Measurements from ENCODE around the gene VPS11.

VPS11 gene

DNA sequence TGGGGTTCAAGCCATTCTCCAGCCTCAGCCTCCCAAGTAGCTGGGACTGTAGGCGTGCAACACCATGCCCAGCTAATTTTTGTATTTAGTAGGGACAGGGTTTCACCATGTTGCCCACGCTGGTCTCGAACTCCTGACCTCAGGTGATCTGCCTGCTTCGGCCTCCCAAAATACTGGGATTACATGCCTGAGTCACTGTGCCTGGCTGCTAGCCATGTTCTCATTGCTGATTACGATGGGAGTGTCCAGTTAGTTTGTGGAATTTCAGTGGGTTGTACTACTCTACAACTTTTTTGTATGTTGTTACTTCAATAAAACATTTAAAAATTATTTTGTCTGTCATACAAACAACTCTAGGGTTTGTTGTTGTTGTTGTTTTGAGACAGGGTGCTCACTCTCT is 4.8 kb upstream of the VPS11 start:
- 0 out of 2 replicates have a peak, but pooled peaks cover 2% of the 10 kb centered on the region for H3K36me3 ChIP-seq (ENCODE audit: control insufficient read depth, low read length)
- H3K4me2 ChIP-seq (ENCODE audit: low read length) = no peak overlapping the region
- no peaks in the 10 kb centered on the region for H3K9me3 ChIP-seq (ENCODE audit: control insufficient read depth, insufficient read depth, low read length)
- no peaks in the 10 kb centered on the region for H4K20me1 ChIP-seq (ENCODE audit: control insufficient read depth, insufficient read depth, low read depth, low read length)
- H3K27me3 ChIP-seq (ENCODE audit: control insufficient read depth, low read length) = no peaks in the 10 kb centered on the region
- H3K27ac ChIP-seq (ENCODE audit: low read depth, low read length) = no peak overlapping the region
- TF ChIP-seq EZH2phosphoT487 (IDR thresholded peaks at IDR 0.05; ENCODE audit: borderline replicate concordance, low read length) = no peak
- TF ChIP-seq, protein P1, sequence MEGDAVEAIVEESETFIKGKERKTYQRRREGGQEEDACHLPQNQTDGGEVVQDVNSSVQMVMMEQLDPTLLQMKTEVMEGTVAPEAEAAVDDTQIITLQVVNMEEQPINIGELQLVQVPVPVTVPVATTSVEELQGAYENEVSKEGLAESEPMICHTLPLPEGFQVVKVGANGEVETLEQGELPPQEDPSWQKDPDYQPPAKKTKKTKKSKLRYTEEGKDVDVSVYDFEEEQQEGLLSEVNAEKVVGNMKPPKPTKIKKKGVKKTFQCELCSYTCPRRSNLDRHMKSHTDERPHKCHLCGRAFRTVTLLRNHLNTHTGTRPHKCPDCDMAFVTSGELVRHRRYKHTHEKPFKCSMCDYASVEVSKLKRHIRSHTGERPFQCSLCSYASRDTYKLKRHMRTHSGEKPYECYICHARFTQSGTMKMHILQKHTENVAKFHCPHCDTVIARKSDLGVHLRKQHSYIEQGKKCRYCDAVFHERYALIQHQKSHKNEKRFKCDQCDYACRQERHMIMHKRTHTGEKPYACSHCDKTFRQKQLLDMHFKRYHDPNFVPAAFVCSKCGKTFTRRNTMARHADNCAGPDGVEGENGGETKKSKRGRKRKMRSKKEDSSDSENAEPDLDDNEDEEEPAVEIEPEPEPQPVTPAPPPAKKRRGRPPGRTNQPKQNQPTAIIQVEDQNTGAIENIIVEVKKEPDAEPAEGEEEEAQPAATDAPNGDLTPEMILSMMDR (IDR thresholded peaks at IDR 0.05; ENCODE audit: low read depth, low read length, poor library complexity, severe bottlenecking) = no peak
- peaks cover 25% of the 10 kb centered on the region for H3K79me2 ChIP-seq (ENCODE audit: control insufficient read depth, low read length)
- no peak overlapping the region for H3K4me3 ChIP-seq (ENCODE audit: low read length)
- H3F3A ChIP-seq (ENCODE audit: control insufficient read depth, insufficient read depth) = peaks cover 7% of the 10 kb centered on the region; the same call in 1 of the 2 replicates
- peaks cover 22% of the 10 kb centered on the region for H3K4me1 ChIP-seq (ENCODE audit: control insufficient read depth, low read length)
- H3K9me2 ChIP-seq (replicated peaks; ENCODE audit: control insufficient read depth, low read length) = no peaks in the 10 kb centered on the region

DNA sequence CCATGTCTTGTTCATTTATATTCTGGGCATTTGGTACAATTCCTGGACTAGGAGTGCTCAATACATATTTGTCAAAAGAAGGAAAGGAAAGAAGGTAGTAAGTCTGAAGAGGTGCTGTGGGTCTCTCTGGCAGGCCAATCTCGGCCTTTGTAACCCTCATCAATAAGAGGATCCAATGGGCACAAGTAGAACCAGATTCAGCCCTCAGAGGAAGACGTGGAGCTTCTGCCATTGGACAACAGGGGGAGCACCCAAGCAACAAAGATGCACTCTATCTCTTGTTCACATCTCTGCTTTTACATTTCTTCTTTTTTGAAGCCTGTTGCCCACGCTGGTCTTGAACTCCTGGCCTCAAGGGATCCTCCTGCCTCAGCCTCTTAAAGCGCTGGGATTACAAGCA is 2.2 kb upstream of the VPS11 start:
- no peaks in the 10 kb centered on the region for H3K9me2 ChIP-seq (replicated peaks; ENCODE audit: control insufficient read depth, low read length)
- peaks cover 37% of the 10 kb centered on the region for H3K79me2 ChIP-seq (ENCODE audit: control insufficient read depth, low read length)
- peaks cover 12% of the 10 kb centered on the region for H3K36me3 ChIP-seq (ENCODE audit: control insufficient read depth, low read length)
- H3F3A ChIP-seq (ENCODE audit: control insufficient read depth, insufficient read depth) = peaks cover 7% of the 10 kb centered on the region; the same call in 1 of the 2 replicates
- no peaks in the 10 kb centered on the region for H3K9me3 ChIP-seq (ENCODE audit: control insufficient read depth, insufficient read depth, low read length)
- peaks cover 21% of the 10 kb centered on the region for H3K4me1 ChIP-seq (ENCODE audit: control insufficient read depth, low read length)
- no peak overlapping the region for H3K27ac ChIP-seq (ENCODE audit: low read depth, low read length)
- no peaks in the 10 kb centered on the region for H4K20me1 ChIP-seq (ENCODE audit: control insufficient read depth, insufficient read depth, low read depth, low read length)
- H3K4me3 ChIP-seq (ENCODE audit: low read length) = peak overlapping the region; percentile 7; the same call in 1 of the 2 replicates
- TF ChIP-seq, protein P1 (IDR thresholded peaks at IDR 0.05; ENCODE audit: low read depth, low read length, poor library complexity, severe bottlenecking) = peak; percentile 74
- TF ChIP-seq EZH2phosphoT487 (IDR thresholded peaks at IDR 0.05; ENCODE audit: borderline replicate concordance, low read length) = no peak
- H3K27me3 ChIP-seq (ENCODE audit: control insufficient read depth, low read length) = no peaks in the 10 kb centered on the region
- peak overlapping the region; percentile 76 for H3K4me2 ChIP-seq (ENCODE audit: low read length)

DNA sequence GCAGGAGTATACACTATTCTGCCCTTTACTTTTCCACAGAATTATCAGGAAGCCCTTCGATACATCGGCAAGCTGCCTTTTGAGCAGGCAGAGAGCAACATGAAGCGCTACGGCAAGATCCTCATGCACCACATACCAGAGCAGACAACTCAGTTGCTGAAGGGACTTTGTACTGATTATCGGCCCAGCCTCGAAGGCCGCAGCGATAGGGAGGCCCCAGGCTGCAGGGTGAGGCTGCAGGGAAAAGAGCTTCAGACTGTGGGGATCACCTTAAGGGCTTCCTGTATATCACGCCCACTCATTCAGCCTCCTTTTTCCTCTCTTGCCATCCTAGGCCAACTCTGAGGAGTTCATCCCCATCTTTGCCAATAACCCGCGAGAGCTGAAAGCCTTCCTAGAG is 10.2 kb downstream of the VPS11 start:
- Histone ChIP-seq H3K4me1 (ENCODE audit: control insufficient read depth, low read length) (no peaks in the 10 kb centered on the region), H3K9me3 (ENCODE audit: control insufficient read depth, insufficient read depth, low read length) (no peaks in the 10 kb centered on the region), H3K27ac (ENCODE audit: low read depth, low read length) (no peak overlapping the region), H3K9me2 (replicated peaks; ENCODE audit: control insufficient read depth, low read length) (no peaks in the 10 kb centered on the region), H3K27me3 (ENCODE audit: control insufficient read depth, low read length) (no peaks in the 10 kb centered on the region), H3K36me3 (ENCODE audit: control insufficient read depth, low read length) (peaks cover 66% of the 10 kb centered on the region), H3K4me2 (ENCODE audit: low read length) (no peak overlapping the region), H3K4me3 (ENCODE audit: low read length) (no peak overlapping the region), H3K79me2 (ENCODE audit: control insufficient read depth, low read length) (no peaks in the 10 kb centered on the region), H3F3A (ENCODE audit: control insufficient read depth, insufficient read depth) (no peaks in the 10 kb centered on the region; the same call in 1 of the 2 replicates), H4K20me1 (ENCODE audit: control insufficient read depth, insufficient read depth, low read depth, low read length) (no peaks in the 10 kb centered on the region)
- TF ChIP-seq, protein P1 (IDR thresholded peaks at IDR 0.05; ENCODE audit: low read depth, low read length, poor library complexity, severe bottlenecking) = no peak
- TF ChIP-seq EZH2phosphoT487 (IDR thresholded peaks at IDR 0.05; ENCODE audit: borderline replicate concordance, low read length) = no peak

Data from DOHH2 (cell line).